ENCODE data around the gene LRRC43.

DNA sequence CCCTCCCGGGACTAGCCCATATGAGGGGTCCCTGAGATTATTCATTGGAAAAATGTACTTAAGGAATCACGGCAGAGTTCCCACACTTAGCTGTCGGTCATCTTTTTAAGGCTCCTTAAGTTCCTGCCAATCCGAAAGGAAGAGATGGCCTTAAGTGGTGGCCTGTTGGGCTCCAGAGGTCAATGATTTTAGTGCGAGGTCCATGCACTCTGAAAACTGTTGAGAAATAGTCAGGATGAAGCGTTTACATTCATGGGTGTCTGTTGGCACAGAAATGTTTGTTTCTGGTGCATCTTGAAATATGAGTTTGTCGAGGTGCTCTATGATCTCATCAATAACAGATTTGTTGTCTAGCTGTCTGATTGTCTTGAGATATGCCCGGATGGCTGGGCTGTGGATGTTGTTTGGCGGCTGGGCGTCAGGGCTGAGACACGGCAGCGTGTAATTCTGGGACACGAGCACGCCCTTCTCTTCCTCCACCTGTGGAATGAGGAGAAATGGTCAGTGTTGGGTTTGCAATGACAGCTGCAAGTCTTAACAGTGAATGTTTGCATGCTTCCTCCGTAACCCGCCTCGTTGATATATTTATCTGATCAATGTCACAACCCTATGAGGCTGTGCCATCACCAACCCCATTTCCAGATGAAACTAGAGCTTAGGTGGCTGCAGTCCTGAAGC lies 10.5 kb upstream of the LRRC43 start:
- TF ChIP-seq, protein P1, sequence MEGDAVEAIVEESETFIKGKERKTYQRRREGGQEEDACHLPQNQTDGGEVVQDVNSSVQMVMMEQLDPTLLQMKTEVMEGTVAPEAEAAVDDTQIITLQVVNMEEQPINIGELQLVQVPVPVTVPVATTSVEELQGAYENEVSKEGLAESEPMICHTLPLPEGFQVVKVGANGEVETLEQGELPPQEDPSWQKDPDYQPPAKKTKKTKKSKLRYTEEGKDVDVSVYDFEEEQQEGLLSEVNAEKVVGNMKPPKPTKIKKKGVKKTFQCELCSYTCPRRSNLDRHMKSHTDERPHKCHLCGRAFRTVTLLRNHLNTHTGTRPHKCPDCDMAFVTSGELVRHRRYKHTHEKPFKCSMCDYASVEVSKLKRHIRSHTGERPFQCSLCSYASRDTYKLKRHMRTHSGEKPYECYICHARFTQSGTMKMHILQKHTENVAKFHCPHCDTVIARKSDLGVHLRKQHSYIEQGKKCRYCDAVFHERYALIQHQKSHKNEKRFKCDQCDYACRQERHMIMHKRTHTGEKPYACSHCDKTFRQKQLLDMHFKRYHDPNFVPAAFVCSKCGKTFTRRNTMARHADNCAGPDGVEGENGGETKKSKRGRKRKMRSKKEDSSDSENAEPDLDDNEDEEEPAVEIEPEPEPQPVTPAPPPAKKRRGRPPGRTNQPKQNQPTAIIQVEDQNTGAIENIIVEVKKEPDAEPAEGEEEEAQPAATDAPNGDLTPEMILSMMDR (IDR thresholded peaks at IDR 0.05; ENCODE audit: low read depth, low read length, missing input control) = no peak
- TF ChIP-seq REST (IDR thresholded peaks at IDR 0.05) = no peak
- TF ChIP-seq JUND (IDR thresholded peaks at IDR 0.05) = no peak
- peak; percentile 64 to 72 for TF ChIP-seq RXRA (IDR thresholded peaks at IDR 0.05)
- TF ChIP-seq, protein P2, sequence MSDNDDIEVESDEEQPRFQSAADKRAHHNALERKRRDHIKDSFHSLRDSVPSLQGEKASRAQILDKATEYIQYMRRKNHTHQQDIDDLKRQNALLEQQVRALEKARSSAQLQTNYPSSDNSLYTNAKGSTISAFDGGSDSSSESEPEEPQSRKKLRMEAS (IDR thresholded peaks at IDR 0.05) = no peak
